Stimulated activated CD4-positive, alpha-beta T cell treated with anti-CD3 and anti-CD28 coated beads, Interleukin-1b, Interleukin-23, amount 100 ng/mL, for 1 hour (primary cell): ENCODE data around the gene NOP53.
"Not testable (repeated sequence)": the region's sequence is repeated elsewhere in the genome, so short reads cannot be mapped to it uniquely, and the experiment has no call there.

Experiments used
- DNase-seq, 2 donors: peaks; one replicate each; pipeline ENCODE4 v3.0.0-alpha.2; 2020; ENCODE audit warnings: low read depth in 2 of 2

Gene NOP53

DNA sequence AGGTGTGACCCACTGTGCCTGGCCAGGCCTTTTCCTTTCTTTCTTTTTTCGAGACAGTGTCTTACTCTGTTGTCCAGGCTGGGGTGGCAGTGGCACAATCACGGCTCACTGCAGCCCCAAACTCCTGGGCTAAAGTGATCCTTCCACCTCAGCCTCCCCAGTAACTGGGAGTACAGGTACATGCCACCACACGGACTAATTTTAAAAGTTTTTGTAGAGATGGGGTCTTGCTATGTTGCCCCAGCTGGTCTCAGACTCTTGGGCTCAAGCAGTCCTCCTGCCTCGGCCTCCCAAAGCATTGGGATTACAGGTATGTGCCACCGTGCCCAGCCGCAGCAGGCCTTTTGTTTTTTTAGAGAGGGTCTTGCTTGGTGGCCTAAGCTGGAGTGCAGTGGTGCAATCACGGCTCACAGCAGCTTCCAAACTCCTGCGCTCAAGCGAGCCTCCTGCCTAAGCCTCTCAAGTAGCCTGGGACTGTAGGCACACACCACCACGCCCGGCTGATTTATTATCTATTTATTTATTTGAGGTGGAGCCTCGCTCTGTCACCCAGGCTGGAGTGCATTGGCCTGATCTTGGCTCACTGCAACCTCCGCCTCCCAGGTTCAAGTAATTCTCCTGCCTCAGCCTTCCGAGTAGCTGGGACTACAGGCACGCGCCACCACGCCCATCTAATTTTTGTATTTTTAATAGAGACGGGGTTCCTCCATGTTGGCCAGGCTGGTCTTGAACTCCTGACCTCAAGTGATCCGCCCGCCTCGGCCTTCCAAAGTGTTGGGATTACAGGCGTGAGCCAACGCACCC is 32.1 kb downstream of the NOP53 start:
- DNase-seq: not testable (repeated sequence)

- peak; percentile 45 to 60 for DNase-seq
Measured at GRCh38 chr19:47778049-47778953, 33.0 kb downstream of the NOP53 start, which contains the start of gene SELENOW. Gene SELENOW (plus strand): TSS chr19:47778703. CDS start chr19:47778786, 83 bp downstream.

GRCh38 chr19:47778954-47779351 is 33.6 kb downstream of the NOP53 start:
- no peak for DNase-seq

- no peak for DNase-seq
Measured at GRCh38 chr19:47779524-47780214, 34.3 kb downstream of the NOP53 start.

DNA sequence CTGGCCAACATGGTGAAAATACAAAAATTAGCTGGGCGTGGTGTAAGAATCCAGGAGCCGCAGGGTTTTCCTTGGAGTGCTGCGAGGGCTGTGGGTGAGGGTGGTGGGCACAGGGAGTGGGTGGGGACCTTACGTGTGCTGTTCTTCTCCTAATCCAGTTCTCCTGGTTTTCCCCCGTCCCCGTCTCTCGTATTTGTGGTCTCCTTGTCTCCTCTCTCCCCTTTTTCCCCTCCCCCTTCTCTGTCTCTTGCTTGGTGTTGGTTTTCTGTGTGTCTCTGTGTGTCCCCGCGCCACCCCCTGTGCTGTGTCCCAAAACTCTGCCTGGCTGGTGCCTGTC is 34.8 kb downstream of the NOP53 start:
- no peak for DNase-seq

- DNase-seq: no peak
Measured at GRCh38 chr19:47781590-47782262, 36.4 kb downstream of the NOP53 start.

GRCh38 chr19:47786566-47786965 is 41.2 kb downstream of the NOP53 start:
- no peak for DNase-seq

GRCh38 chr19:47787307-47787706 is 42.0 kb downstream of the NOP53 start:
- DNase-seq: not testable (repeated sequence)

- DNase-seq: not testable (repeated sequence)
Measured at GRCh38 chr19:47789811-47790210, 44.5 kb downstream of the NOP53 start.

DNA sequence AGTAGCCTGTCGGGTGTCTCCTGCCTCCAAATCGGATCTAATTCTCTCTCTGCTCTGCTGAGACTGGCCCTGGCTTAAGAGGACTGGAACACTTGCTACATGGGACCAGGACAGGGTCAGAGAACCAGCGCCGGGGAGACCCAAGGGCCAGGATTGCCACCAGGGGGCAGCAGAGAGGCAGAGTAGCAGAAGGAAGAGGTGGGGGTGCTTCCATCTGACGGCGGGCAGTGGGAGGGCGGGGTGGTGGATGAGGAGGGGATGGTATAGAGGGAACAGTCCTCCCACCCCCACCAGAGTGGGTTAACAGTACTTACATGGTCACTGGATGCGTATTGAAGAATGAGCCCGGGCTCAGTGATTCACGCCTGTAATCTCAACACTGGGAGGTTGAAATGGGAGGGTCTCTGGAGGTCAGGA is 45.1 kb downstream of the NOP53 start:
- peak; percentile 64 to 88 for DNase-seq

DNA sequence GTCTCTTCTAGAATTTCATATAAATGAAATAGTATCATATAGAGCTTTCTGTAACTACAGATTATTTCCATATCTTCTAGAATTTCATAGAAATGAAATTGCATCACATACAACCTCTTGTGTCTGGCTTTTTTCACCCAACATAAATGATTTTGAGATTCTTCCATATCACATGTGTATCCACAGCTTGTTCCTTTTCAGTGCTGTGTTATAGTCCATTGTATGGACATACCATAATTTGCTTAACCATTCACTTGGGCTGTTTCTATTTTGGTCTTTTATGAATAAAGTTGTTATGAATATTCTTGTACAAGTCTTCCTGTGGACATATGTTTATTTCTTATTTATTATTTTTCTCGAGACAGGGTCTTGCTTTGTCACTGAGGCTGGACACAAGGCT is 47.3 kb downstream of the NOP53 start:
- DNase-seq: no peak

DNA sequence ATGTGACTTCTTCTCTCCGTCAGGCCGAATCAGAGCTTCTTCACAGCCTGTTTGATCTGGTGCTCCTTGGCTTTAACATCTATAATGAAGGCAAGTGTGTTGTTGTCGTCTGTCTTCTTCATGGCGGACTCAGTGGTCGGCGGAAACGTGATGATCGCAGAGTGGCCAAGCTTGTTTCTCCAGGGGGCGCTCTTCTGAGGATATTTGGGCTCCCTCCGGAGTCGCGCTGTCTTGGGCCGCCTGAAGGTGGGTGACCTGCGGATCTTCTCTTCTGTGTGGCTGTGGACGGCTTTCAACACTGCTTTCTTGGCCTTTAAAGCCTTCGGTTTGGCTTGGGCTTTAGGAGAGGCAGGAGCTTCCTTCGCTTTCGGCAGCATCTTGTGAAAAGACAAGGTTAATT is 49.2 kb downstream of the NOP53 start:
- DNase-seq: no peak

- no peak for DNase-seq
Measured at GRCh38 chr19:47796785-47797184, 51.4 kb downstream of the NOP53 start.

GRCh38 chr19:47797996-47798903 is 52.9 kb downstream of the NOP53 start:
- no peak for DNase-seq

DNA sequence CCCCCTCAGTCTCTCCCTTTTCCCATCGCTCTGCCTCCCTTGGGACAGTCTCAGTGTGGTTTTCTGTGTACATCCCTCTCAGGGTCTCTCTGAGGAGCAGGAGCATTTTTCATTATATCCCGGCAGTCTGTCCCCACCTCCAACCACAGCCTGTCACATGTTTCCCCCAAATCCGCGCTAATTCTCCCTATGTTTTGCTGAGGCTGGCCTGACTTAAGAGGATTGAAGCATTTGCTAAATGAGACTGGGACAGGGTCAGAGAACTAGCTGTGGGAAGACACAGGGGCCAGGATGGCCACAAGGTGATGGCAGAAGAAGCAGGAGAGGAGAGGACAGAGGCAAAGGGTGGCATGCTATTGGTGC is 53.5 kb downstream of the NOP53 start:
- no peak for DNase-seq

DNA sequence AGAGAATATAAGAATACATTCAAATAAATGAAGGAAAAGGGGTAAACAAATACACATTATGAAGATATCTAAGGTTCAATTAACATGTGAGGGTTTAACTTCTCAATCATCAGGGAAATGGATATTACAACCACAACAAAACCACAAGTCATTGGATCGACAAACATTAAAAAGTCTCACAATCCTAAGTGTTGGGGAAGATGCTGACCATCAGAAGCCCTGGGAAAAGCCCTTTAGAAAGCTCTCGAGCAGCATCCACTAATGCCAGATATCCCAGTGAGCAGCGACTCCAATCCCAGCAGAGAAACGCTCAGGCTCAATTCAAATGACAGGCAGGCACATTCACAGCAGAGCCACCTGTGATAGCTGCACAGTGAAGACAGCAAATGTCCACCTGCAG is 55.9 kb downstream of the NOP53 start:
- DNase-seq: no peak

- DNase-seq: no peak
Measured at GRCh38 chr19:47802521-47803043, 57.2 kb downstream of the NOP53 start.

DNA sequence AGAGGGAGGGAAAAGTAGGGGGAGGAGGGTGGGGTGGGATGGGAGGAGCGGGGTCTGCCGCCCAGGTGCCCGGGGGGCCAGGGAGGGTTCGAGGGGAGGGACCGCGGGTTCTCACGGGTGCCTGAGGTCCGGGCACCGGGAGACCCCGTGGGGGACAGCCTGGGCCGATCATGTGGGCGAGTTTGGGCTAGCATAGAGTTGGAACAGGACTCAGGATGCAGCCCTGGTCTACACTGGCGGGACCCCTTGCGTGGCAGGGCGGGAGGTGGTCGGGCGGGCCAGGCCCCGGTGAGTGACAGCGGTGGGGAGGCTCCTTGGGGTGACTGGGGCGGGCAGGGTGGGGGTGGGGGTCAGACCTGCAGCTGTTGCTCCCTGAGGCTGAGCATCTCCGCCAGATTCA is 57.8 kb downstream of the NOP53 start:
- DNase-seq: not testable (repeated sequence)

DNA sequence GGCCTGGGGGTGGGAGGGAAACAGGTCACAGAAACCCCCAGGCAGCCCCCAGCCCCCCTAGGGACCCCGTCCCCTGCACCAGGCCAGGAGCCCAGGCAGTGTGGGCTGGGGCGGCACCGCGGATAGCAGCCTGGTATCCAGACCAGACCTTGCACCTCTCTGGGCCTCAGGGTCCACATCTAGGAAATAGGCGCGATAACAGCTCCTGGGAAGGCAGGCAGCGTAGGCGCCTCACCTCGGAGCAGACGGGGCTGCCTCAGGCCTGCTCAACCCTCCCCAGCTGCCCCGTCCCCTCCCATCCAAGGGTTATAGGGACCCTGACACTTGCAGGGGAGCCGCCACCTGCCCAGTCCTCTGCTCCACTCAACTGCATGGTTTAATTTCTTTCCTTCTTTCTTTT is 58.3 kb downstream of the NOP53 start:
- DNase-seq: not testable (repeated sequence)

GRCh38 chr19:47804451-47804850 is 59.1 kb downstream of the NOP53 start, which contains the start of gene TPRX1:
Gene TPRX1 (minus strand): TSS chr19:47804551. CDS start chr19:47804539, 12 bp downstream.
- DNase-seq: not testable (repeated sequence)
